Activated CD4-positive, alpha-beta T cell treated with anti-CD3 and anti-CD28 coated beads for 1 hour (primary cell): Measurements from ENCODE around the gene ARPC4.
A peak's percentile ranks its signal among the peaks of the same experiment; 100 is the strongest.

ENCODE experiments used
- DNase-seq: peaks from one replicate; pipeline ENCODE4 v3.0.0-alpha.2; 2020

Gene ARPC4

GRCh38 chr3:9794400-9794799, 1.5 kb downstream of the ARPC4 start:
- no peak for DNase-seq

GRCh38 chr3:9795207-9795606, 2.3 kb downstream of the ARPC4 start:
- no peak for DNase-seq

- DNase-seq, result no peak
These were observed 4.5 kb downstream of the ARPC4 start for GRCh38 chr3:9797196-9797945.

- DNase-seq, result no peak
These were observed 7.6 kb downstream of the ARPC4 start for GRCh38 chr3:9800529-9800928.

GRCh38 chr3:9803494-9803893, 10.6 kb downstream of the ARPC4 start:
- DNase-seq, result no peak

- no peak for DNase-seq
These were observed 12.1 kb downstream of the ARPC4 start for GRCh38 chr3:9804996-9805395.

GRCh38 chr3:9806137-9806536, 13.3 kb downstream of the ARPC4 start:
- no peak for DNase-seq

GRCh38 chr3:9806688-9807589, 14.1 kb downstream of the ARPC4 start:
- no peak for DNase-seq

- no peak for DNase-seq
These were observed 15.1 kb downstream of the ARPC4 start for GRCh38 chr3:9807981-9808344.

GRCh38 chr3:9808345-9809037, 15.6 kb downstream of the ARPC4 start:
- peak; percentile 36 for DNase-seq

GRCh38 chr3:9809239-9809614, 16.3 kb downstream of the ARPC4 start:
- no peak for DNase-seq

- DNase-seq, result peak; percentile 22
These were observed 16.9 kb downstream of the ARPC4 start, which contains the start of gene TTLL3 for GRCh38 chr3:9809615-9810432. Gene TTLL3, plus strand, starts transcription at chr3:9810262. Its CDS starts 400 bp downstream, at chr3:9810662.

GRCh38 chr3:9810433-9810770, 17.5 kb downstream of the ARPC4 start:
- DNase-seq, result no peak

- no peak for DNase-seq
These were observed 18.0 kb downstream of the ARPC4 start for GRCh38 chr3:9810846-9811245.

- DNase-seq, result no peak
These were observed 20.1 kb downstream of the ARPC4 start for GRCh38 chr3:9812870-9813483.

GRCh38 chr3:9815986-9816385, 23.1 kb downstream of the ARPC4 start:
- no peak for DNase-seq

- DNase-seq, result no peak
These were observed 24.6 kb downstream of the ARPC4 start for GRCh38 chr3:9817436-9817835.

GRCh38 chr3:9818666-9819335, 25.9 kb downstream of the ARPC4 start:
- no peak for DNase-seq

- no peak for DNase-seq
These were observed 27.7 kb downstream of the ARPC4 start for GRCh38 chr3:9820543-9820942.

- DNase-seq, result no peak
These were observed 28.1 kb downstream of the ARPC4 start for GRCh38 chr3:9820946-9821345.

GRCh38 chr3:9825451-9826040, 32.7 kb downstream of the ARPC4 start:
- DNase-seq, result no peak
